Adrenal gland (tissue), 12 donors: ENCODE data around the gene TICRR. TPM values are rescaled to one million over a fixed set of nuclear protein-coding genes. Genes with fewer than 3 reads are reported as not detected.
"Not testable (repeated sequence)": the region's sequence is repeated elsewhere in the genome, so short reads cannot be mapped to it uniquely, and the experiment has no call there.

Experiments used
- DNase-seq, 7 donors: peaks; one replicate each; pipeline ENCODE4 v3.0.0-alpha.2; 2019 to 2020
- H3K27ac ChIP-seq, 5 donors: fragments of 200-600 bp; sonication (generic) in 4 of 5; 1 replicate in 3 of 5; 2 replicates in 2 of 5; pipeline versions ENCODE4 v1.5.1 to v1.8.0; 2016 to 2020; ENCODE audit warnings: mild to moderate bottlenecking in 1 of 5
- H3K27me3 ChIP-seq: fragments of 200-600 bp; 2 replicates; pipeline ENCODE4 v1.8.0; 2021
- H3K36me3 ChIP-seq, 2 donors: fragments of 200-600 bp; replicated peaks in 1 of 2; 1 replicate in 1 of 2; 2 replicates in 1 of 2; pipeline versions ENCODE4 v1.5.1 to v1.8.0; 2018 to 2022
- H3K4me1 ChIP-seq, 2 donors: fragments of 200-600 bp; replicated peaks in 1 of 2; 1 replicate in 1 of 2; 2 replicates in 1 of 2; pipeline versions ENCODE4 v1.5.1 to v1.8.0; 2018 to 2021
- H3K4me3 ChIP-seq, 4 donors: fragments of 200-600 bp; sonication (generic) in 3 of 4; one replicate each; pipeline ENCODE4 v1.5.1; 2016 to 2018
- H3K9me3 ChIP-seq, 3 donors: fragments of 200-600 bp; sonication (generic) in 1 of 3; replicated peaks in 1 of 3; 1 replicate in 2 of 3; 2 replicates in 1 of 3; pipeline versions ENCODE4 v1.5.1 to v1.8.0; 2016 to 2021
- CTCF ChIP-seq, 6 experiments: fragments of 450-650 bp in 4 of 6; fragments of 200-600 bp in 2 of 6; sonication (generic) in 1 of 6; IDR thresholded peaks; 1 replicate in 5 of 6; 2 replicates in 1 of 6; pipeline versions ENCODE4 v1.5.1 to v1.8.0; 2016 to 2021; ENCODE audit warnings: antibody characterized with exemption in 6 of 6, mild to moderate bottlenecking in 2 of 6, moderate library complexity in 1 of 6
- POLR2A ChIP-seq, 2 donors: fragments of 450-650 bp; IDR thresholded peaks; one replicate each; pipeline ENCODE4 v1.6.1; 2017; ENCODE audit warnings: antibody characterized with exemption in 2 of 2, mild to moderate bottlenecking in 2 of 2, moderate library complexity in 1 of 2
- WGBS, 4 donors: extraction: QIAGEN DNeasy Blood & Tissue Kit in 2 of 4; methylation state at CpG; one replicate each; pipeline versions ENCODE4 v1.1.5 to v1.1.7; 2013 to 2017; 5-methylcytosine and 5-hydroxymethylcytosine counted together
- intact Hi-C, 2 donors: fragments of 100-400 bp; cut with DNase I; formaldehyde crosslinking; loops; one replicate each; pipeline versions ENCODE4 v1.14.1 to v1.15.0; 2022 to 2023
- polyA plus RNA-seq, 3 donors: library from polyadenylated mRNA; stranded (reverse); fragments of 200-250 nt in 2 of 3; fragments of 350-450 nt in 1 of 3; fragmentation: Illumina TruSeq in 1 of 3; extraction: RNeasy Lipid Tissue Mini Kit (QIAGEN cat#74804) in 1 of 3; gene quantifications; one replicate each; pipeline ENCODE4 v1.2.3, GENCODE V29; 2013 to 2014
- total RNA-seq, 9 donors: library from RNA; depleted of rRNA in 4 of 9; stranded (reverse); fragments of >200 nt in 4 of 9; fragments of 120-200 nt in 1 of 9; fragmentation: NEBNext Ultra II Directional in 1 of 9; extraction: Animal tissue kit (Norgen Biotek cat#: 25700) in 1 of 9; gene quantifications; one replicate each; pipeline versions ENCODE4 v1.1.0 to v1.2.4, GENCODE V29; 2013 to 2023
- donor health status: healthy with polysubstance abuse.
- donor health status: Bipolar disorder and iron deficiency.
- donor health status: DM: yes; HTN: yes; CAD: no.
- donor health status: DM: no; HTN: no; CAD: no.
- donor health status: DM: no; HTN: no; CAD: no.
- donor health status: DM: yes; HTN: yes; CAD: no.

TICRR gene
- total and polyA plus RNA-seq, 12 donors: 0.10 to 2.4 (median 0.19) TPM; not detected in 1

- DNase-seq: no peak
- Histone ChIP-seq H3K27me3 (no peaks in the 10 kb centered on the region), H3K4me3 (no peak overlapping the region), H3K4me1 (no peaks in the 10 kb centered on the region), H3K36me3 (no peaks in the 10 kb centered on the region), H3K9me3 (peaks cover 0 to 5% (median 0%) of the 10 kb centered on the region in 3 donors), H3K27ac (no peak overlapping the region)
- TF ChIP-seq POLR2A (IDR thresholded peaks at IDR 0.05) (no peak), CTCF (IDR thresholded peaks at IDR 0.05) (no peak)
- intact Hi-C loops: no loop called here
- WGBS, 4 donors: 79 to 83% (median 80%) methylated on average over 2 of the region's 2 CpGs
Measured at GRCh38 chr15:89539027-89539426, 36.2 kb upstream of the TICRR start.

- Histone ChIP-seq H3K4me1 (no peaks in the 10 kb centered on the region), H3K4me3 (no peak overlapping the region), H3K27me3 (no peaks in the 10 kb centered on the region), H3K36me3 (no peaks in the 10 kb centered on the region), H3K9me3 (peaks cover 0 to 5% (median 0%) of the 10 kb centered on the region in 3 donors), H3K27ac (no peak overlapping the region)
- intact Hi-C loops: no loop called here
- 36 to 54% (median 46%) methylated on average over 3 of the region's 3 CpGs for WGBS, 4 donors
- no peak for DNase-seq
- TF ChIP-seq POLR2A (IDR thresholded peaks at IDR 0.05): no peak
- no peak for TF ChIP-seq CTCF (IDR thresholded peaks at IDR 0.05)
Measured at GRCh38 chr15:89542369-89542768, 32.9 kb upstream of the TICRR start.

- intact Hi-C loops: no loop called here
- no peaks in the 10 kb centered on the region for H3K4me1 ChIP-seq
- no peaks in the 10 kb centered on the region for H3K27me3 ChIP-seq
- H3K36me3 ChIP-seq: no peaks in the 10 kb centered on the region
- DNase-seq: no peak
- H3K9me3 ChIP-seq: no peaks in the 10 kb centered on the region
- no peak overlapping the region for H3K27ac ChIP-seq
- 86 to 91% (median 88%) methylated on average over 4 of the region's 4 CpGs for WGBS, 4 donors
- no peak overlapping the region for H3K4me3 ChIP-seq
- TF ChIP-seq CTCF (IDR thresholded peaks at IDR 0.05) (no peak), POLR2A (IDR thresholded peaks at IDR 0.05) (no peak)
Measured at GRCh38 chr15:89543389-89543788, 31.9 kb upstream of the TICRR start.

GRCh38 chr15:89549138-89549537, 26.1 kb upstream of the TICRR start:
- H3K4me3 ChIP-seq, H3K4me1 ChIP-seq, H3K9me3 ChIP-seq, H3K36me3 ChIP-seq, H3K27me3 ChIP-seq, DNase-seq, intact Hi-C loops, H3K27ac ChIP-seq: not testable (repeated sequence)
- whole genome bisulfite sequencing, 4 donors: 45 to 71% (median 62%) methylated on average over 4 of the region's 4 CpGs

GRCh38 chr15:89550427-89550826, 24.8 kb upstream of the TICRR start:
- no peak for TF ChIP-seq POLR2A (IDR thresholded peaks at IDR 0.05)
- no peak for TF ChIP-seq CTCF (IDR thresholded peaks at IDR 0.05)
- DNase-seq: no peak
- intact Hi-C loops: no loop called here
- WGBS, 4 donors: 39 to 56% (median 42%) methylated on average over 2 of the region's 2 CpGs
- Histone ChIP-seq H3K27me3 (no peaks in the 10 kb centered on the region), H3K27ac (no peak overlapping the region), H3K36me3 (no peaks in the 10 kb centered on the region), H3K9me3 (no peaks in the 10 kb centered on the region), H3K4me1 (no peaks in the 10 kb centered on the region), H3K4me3 (no peak overlapping the region)
